Tibial nerve (tissue), 3 donors: ENCODE measurements around the gene HBP1.

Experiments
- POLR2A ChIP-seq, 2 donors: fragments of 450-650 bp; IDR thresholded peaks; one replicate each; pipeline ENCODE4 v1.6.1; 2017; ENCODE audit warnings: antibody characterized with exemption in 2 of 2, mild to moderate bottlenecking in 2 of 2, moderate library complexity in 2 of 2
- TF ChIP-seq, protein P1 (sequence below), 5 experiments: fragments of 200-600 bp in 3 of 5; fragments of 450-650 bp in 2 of 5; sonication (generic) in 3 of 5; IDR thresholded peaks; one replicate each; pipeline ENCODE4 v1.5.1; 2016 to 2019; ENCODE audit warnings: antibody characterized with exemption in 5 of 5, mild to moderate bottlenecking in 3 of 5, moderate library complexity in 2 of 5

DNA sequence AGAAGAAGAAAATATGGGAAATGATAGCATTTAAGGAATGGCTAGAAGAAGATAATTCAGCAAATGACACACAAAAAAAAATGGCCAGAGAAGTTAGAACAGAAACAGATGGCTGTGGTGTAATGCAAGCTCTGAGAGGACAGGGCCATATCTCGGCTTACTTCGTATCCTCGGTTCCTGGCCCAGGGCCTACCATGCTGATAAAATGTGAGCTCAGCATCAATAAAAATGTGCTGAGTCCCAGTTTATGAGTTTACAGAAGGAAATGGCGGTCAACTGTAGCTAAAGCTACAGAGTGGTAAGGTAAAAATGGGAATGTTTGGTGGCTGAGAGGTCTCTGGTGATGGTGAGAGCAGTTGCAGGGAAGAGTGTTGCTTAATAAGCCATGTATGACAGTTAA is 40.8 kb downstream of the HBP1 start:
- TF ChIP-seq, protein P1, sequence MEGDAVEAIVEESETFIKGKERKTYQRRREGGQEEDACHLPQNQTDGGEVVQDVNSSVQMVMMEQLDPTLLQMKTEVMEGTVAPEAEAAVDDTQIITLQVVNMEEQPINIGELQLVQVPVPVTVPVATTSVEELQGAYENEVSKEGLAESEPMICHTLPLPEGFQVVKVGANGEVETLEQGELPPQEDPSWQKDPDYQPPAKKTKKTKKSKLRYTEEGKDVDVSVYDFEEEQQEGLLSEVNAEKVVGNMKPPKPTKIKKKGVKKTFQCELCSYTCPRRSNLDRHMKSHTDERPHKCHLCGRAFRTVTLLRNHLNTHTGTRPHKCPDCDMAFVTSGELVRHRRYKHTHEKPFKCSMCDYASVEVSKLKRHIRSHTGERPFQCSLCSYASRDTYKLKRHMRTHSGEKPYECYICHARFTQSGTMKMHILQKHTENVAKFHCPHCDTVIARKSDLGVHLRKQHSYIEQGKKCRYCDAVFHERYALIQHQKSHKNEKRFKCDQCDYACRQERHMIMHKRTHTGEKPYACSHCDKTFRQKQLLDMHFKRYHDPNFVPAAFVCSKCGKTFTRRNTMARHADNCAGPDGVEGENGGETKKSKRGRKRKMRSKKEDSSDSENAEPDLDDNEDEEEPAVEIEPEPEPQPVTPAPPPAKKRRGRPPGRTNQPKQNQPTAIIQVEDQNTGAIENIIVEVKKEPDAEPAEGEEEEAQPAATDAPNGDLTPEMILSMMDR (IDR thresholded peaks at IDR 0.05): no peak
- TF ChIP-seq POLR2A (IDR thresholded peaks at IDR 0.05): no peak
